Measurements from ENCODE around the gene NRP1. TPM values are rescaled to one million over a fixed set of nuclear protein-coding genes. Genes with fewer than 3 reads are reported as not detected.
A peak's percentile ranks its signal among the peaks of the same experiment; 100 is the strongest.

NRP1 gene
- polyA plus RNA-seq, 2 of the 4 experiments (the other 2 are of a cell fraction): 121 to 259 TPM

GRCh38 chr10:33155720-33156638, 178.5 kb downstream of the NRP1 start:
- Histone ChIP-seq H3K4me3 (no peak overlapping the region; the same call in 2 of the 3 replicates), H3K4me2 (peak overlapping the region; percentile 66), H3K9me3 (no peaks in the 10 kb centered on the region), H3K4me1 (peaks cover 27% of the 10 kb centered on the region), H3K27ac (peak overlapping the region; percentile 87 to 89)
- WGBS (ENCODE audit: missing lambda C conversion rate): 0% methylated on average over 10 of the region's 10 CpGs
- ChIA-PET POLR2A (interaction anchor here (1.0 to 2.3 kb wide), 4 partner anchors 89 to 176 kb away, joined by 3 to 15 read pairs (median 7); no protein-coding TSS in a partner anchor), CTCF (interaction anchor here (0.6 to 7.5 kb wide), 51 partner anchors 10 to 360 kb away, joined by 3 to 107 read pairs (median 4); partner anchors contain the start of gene ITGB1)
- FAIRE-seq: peak; percentile 100
- peak; percentile 95 for ATAC-seq
- DNase-seq (ENCODE audit: low read depth in 1 of 2, low spot score in 1 of 2): peak; percentile 89 to 98
- TF ChIP-seq KDM1A (IDR thresholded peaks at IDR 0.05; ENCODE audit: low read depth) (no peak), GATA3 (IDR thresholded peaks at IDR 0.05; ENCODE audit: borderline replicate concordance) (peak; percentile 100), BHLHE40 (IDR thresholded peaks at IDR 0.05; ENCODE audit: low read depth, low read length) (no peak), RCOR1 (IDR thresholded peaks at IDR 0.05; ENCODE audit: low read depth, low read length) (0 out of 2 replicates have a peak, but pooled peaks have one; percentile 17), MAX (IDR thresholded peaks at IDR 0.05) (peak; percentile 96), TFCP2L1 (CRISPR knock-in tag; IDR thresholded peaks at IDR 0.05) (peak; percentile 15; the same call in 1 of the 2 replicates), HOXB5 (CRISPR knock-in tag; IDR thresholded peaks at IDR 0.05) (no peak; the same call in none of the 2 replicates), KDM5A (IDR thresholded peaks at IDR 0.05) (no peak), HES2 (IDR thresholded peaks at IDR 0.05) (peak; percentile 99), ZSCAN20 (CRISPR knock-in tag; IDR thresholded peaks at IDR 0.05) (no peak), FOSB (CRISPR knock-in tag; IDR thresholded peaks at IDR 0.05) (peak; percentile 89; the same call in 1 of the 2 replicates), ESRRA (IDR thresholded peaks at IDR 0.05; ENCODE audit: borderline replicate concordance, low read length) (no peak), RFX5 (IDR thresholded peaks at IDR 0.05) (0 out of 2 replicates have a peak, but pooled peaks have one; percentile 27), HOXA7 (CRISPR knock-in tag; IDR thresholded peaks at IDR 0.05) (0 out of 2 replicates have a peak, but pooled peaks have one; percentile 77), PBX3 (IDR thresholded peaks at IDR 0.05) (peak; percentile 92), POLR2A (IDR thresholded peaks at IDR 0.05; ENCODE audit: low read length) (no peak), RNF2 (IDR thresholded peaks at IDR 0.05; ENCODE audit: borderline replicate concordance, low read depth) (no peak), CBX2 (IDR thresholded peaks at IDR 0.05; ENCODE audit: borderline replicate concordance, low read depth) (no peak), PHF8 (IDR thresholded peaks at IDR 0.05; ENCODE audit: borderline replicate concordance, low read depth) (no peak), NPAS2 (CRISPR knock-in tag; IDR thresholded peaks at IDR 0.05; ENCODE audit: borderline replicate concordance) (peak; percentile 9; the same call in 1 of the 2 replicates), ZNF302 (CRISPR knock-in tag; IDR thresholded peaks at IDR 0.05) (peak; percentile 74), SMC3 (IDR thresholded peaks at IDR 0.05) (peak; percentile 97), CHD4 (IDR thresholded peaks at IDR 0.05; ENCODE audit: borderline replicate concordance) (no peak), NFE2L2 (conservative IDR thresholded peaks at IDR 0.05; ENCODE audit: low read length) (no peak), CEBPB (IDR thresholded peaks at IDR 0.05) (peak; percentile 100), HDAC2 (IDR thresholded peaks at IDR 0.05) (no peak), CHD2 (IDR thresholded peaks at IDR 0.05; ENCODE audit: low read length, partially characterized antibody) (peak; percentile 39), CTCF (IDR thresholded peaks at IDR 0.05) (peak; percentile 94), E2F6 (IDR thresholded peaks at IDR 0.05; ENCODE audit: borderline replicate concordance, low read depth) (no peak), BCL3 (IDR thresholded peaks at IDR 0.05) (peak; percentile 100), JUNB (IDR thresholded peaks at IDR 0.05) (peak; percentile 100), CBX8 (IDR thresholded peaks at IDR 0.05) (no peak), EHMT2 (IDR thresholded peaks at IDR 0.05; ENCODE audit: low read depth) (no peak), TP53 (CRISPR knock-in tag; IDR thresholded peaks at IDR 0.05) (no peak), ZFP36 (IDR thresholded peaks at IDR 0.05; ENCODE audit: borderline replicate concordance, partially characterized antibody) (peak; percentile 79), USF2 (IDR thresholded peaks at IDR 0.05) (peak; percentile 36; the same call in 1 of the 2 replicates)
